ENCODE measurements around the gene FGFRL1.
A peak's percentile ranks its signal among the peaks of the same experiment; 100 is the strongest.

FGFRL1 gene

DNA sequence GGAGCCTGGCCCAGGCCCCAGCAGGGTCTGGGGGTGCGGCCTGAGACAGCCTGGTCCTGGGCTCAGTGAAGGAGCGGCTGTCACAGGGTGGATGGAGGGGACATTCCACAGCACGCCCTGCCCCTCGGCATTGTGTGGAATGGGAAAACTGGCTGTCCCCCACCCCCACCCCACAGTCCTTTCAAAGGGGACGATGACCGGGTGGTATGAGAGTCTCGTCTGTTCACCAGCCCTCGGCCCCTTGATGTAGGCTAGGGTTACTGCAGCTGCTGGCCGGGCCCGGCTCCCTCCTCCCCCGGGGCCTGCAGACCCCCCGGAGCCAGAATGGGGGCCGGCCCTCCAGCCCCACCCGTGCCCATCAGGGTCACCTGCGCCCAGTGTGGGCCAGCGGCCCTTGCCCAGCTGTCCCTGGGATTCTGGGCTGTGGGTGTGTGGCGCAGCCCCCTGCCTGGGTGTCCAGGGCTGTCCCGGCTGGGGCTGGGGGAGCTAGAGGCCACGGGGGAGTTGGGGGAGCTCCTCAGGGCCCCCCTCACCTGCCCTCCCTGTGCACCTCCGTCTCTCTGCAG lies 11.7 kb downstream of the FGFRL1 start:
- no peak for DNase-seq (ENCODE audit: low read depth)

DNA sequence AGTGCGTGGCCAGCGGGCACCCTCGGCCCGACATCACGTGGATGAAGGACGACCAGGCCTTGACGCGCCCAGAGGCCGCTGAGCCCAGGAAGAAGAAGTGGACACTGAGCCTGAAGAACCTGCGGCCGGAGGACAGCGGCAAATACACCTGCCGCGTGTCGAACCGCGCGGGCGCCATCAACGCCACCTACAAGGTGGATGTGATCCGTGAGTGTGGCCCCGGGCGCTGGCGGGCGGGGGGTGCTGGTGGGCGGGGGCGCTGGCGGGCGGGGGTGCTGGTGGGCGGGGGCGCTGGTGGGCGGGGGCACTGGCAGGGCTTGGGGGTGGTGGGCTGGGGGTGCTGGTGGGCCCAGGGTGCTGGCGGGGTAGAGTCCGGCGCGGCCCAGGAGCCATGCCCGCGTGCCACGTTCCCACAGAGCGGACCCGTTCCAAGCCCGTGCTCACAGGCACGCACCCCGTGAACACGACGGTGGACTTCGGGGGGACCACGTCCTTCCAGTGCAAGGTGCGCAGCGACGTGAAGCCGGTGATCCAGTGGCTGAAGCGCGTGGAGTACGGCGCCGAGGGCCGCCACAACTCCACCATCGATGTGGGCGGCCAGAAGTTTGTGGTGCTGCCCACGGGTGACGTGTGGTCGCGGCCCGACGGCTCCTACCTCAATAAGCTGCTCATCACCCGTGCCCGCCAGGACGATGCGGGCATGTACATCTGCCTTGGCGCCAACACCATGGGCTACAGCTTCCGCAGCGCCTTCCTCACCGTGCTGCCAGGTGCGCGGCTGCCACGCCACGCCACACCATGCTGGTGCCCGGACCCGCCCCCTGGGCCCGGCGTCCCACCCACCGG lies 12.7 kb downstream of the FGFRL1 start:
- no peak for DNase-seq (ENCODE audit: low read depth)

DNA sequence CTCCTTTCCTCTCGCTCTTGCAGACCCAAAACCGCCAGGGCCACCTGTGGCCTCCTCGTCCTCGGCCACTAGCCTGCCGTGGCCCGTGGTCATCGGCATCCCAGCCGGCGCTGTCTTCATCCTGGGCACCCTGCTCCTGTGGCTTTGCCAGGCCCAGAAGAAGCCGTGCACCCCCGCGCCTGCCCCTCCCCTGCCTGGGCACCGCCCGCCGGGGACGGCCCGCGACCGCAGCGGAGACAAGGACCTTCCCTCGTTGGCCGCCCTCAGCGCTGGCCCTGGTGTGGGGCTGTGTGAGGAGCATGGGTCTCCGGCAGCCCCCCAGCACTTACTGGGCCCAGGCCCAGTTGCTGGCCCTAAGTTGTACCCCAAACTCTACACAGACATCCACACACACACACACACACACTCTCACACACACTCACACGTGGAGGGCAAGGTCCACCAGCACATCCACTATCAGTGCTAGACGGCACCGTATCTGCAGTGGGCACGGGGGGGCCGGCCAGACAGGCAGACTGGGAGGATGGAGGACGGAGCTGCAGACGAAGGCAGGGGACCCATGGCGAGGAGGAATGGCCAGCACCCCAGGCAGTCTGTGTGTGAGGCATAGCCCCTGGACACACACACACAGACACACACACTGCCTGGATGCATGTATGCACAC lies 13.6 kb downstream of the FGFRL1 start:
- no peak for DNase-seq (ENCODE audit: low read depth)

DNA sequence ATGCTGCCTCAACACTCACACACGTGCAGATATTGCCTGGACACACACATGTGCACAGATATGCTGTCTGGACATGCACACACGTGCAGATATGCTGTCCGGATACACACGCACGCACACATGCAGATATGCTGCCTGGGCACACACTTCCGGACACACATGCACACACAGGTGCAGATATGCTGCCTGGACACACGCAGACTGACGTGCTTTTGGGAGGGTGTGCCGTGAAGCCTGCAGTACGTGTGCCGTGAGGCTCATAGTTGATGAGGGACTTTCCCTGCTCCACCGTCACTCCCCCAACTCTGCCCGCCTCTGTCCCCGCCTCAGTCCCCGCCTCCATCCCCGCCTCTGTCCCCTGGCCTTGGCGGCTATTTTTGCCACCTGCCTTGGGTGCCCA lies 14.7 kb downstream of the FGFRL1 start:
- peak; percentile 23 for DNase-seq (ENCODE audit: low read depth)

DNA sequence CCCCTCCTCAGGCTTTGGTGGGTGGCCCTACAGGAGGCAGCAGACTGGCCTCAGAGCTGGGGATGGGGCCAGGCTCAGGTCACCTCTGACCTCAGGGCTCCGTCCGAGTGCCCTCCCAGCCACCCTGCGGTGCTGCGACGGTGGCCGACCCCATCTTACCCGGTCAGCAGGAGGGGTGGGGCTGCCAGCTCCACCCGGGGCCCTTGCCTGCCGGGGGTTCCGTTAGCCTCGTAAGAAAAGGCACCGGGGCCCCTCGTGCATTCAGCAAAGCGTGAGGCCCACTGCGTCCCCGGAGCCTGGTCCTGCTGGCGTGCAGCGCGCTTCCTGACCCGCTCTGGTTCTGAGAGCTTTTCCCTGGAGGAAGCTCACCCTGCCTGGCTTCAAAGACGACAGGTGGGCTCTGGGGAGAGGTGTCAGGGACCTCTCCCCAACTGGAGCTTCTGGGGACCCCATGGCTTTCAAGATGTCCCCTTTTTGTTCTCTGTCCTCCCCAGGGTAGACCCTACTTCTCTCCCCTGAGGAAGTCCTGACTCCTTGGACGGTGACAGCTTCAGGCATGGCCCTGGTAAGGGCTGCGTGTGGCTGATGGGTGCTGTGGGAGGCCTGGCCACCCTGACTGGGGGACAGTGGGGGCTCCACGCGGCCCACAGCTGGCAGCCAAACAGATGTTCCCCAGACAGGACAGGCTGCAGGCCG lies 15.9 kb downstream of the FGFRL1 start:
- no peak for DNase-seq (ENCODE audit: low read depth)

DNA sequence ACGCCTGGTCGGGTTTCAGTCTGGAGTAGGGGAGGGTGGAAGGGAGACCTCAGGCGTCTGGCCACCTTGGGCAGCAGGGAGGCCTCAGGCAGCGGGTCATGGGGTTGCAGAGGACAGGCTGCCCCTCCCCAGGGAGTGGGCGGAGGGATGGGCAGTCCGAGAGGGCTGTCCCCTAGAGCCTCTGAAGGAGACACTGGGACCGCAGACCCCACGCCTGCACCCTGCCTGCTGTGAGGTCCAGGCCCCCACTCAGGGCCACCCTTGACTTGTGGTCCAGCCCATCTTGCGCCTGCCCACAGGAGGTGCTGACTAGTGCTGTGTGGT lies 16.5 kb downstream of the FGFRL1 start:
- DNase-seq (ENCODE audit: low read depth) = no peak

DNA sequence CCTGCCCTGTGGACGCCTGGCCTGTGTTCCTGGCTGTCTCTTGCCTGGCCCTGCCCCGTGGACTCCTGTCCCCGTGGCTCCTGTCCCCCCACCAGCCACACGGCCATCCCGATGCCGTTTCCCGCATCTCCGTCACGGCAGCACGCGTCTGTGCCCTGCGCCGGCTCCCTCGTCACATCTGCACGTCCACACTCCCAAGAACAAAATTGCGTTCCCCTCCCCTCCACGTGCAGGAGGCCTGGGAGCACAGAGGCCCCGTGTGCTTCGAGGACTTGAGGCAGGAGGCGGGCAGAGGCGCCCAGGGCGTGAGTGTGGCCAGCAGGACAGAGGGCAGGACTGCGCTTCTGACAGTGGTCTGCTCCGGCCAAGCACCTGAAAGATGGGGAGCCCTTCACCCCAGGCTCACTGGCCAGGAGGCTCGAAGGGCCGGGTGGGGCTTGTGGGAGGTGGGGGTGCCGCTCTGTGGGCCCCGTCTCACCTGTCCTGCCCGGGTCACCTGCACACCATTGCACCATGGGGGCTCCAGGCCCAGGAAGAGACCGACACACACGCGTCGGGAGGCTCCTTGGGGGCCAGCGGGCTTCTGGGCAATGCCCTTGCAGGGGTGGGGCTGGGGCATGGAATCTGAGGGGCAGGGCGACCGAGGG lies 17.3 kb downstream of the FGFRL1 start:
- DNase-seq (ENCODE audit: low read depth) = no peak

DNA sequence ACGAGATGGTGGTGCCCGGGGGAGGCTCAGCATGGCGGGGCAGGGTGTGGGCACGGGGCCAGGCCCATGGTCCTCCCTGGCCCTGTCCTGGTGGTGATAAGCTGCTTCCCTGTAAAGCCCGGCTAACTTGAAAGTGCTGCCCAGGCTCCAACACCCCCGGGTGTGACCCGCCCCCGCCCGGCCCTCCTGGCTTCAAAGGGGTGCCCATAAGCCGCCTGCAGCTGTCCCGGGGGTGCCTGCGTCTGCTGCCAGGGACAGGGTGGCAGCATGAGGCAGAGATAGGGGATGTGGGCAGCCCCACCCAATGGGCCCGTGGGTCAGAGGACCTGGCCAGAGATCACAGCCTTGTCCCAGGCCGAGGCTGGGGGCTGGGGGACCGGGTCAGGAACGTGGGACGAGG lies 18.1 kb downstream of the FGFRL1 start:
- no peak for DNase-seq (ENCODE audit: low read depth)

DNA sequence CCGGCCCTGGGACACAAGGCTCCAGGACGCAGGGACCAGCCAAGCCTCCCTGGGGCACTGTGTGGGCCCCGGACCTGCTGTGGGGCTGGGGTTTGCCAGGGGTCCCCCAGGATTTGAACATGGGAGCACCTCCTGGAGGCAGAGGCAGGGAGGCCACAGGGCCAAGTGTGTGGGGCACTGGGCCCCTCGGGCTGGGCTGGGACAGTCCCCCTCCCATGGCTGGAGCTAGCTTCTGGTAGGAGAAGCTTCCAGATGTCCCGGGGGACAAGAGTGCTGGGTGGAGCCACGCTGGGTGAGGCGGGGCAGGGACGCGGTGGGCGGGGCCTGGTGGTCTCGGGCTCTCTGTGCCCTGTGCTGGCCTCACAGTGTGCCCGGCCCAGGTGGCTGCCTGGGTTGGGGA lies 18.6 kb downstream of the FGFRL1 start:
- DNase-seq (ENCODE audit: low read depth) = no peak

DNA sequence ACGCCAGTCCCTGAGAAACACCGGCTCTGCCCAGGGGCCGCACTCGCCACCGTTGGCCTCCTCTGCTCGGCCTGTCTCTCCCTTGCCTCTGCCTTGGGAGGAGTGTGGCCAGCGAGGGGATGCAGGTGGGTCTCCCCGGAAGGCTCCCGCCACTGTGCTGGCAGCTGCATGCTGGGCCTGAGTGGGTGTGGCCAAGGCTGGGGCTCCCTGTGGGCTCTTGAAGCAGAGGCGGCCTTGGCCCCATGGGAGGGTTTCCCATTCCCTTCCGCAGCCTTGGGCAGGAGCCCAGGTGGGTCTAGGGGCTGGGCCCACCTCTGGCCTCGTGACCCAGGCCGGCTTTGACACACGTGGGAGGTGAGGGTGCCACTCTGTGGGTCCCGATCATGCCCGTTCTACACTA lies 19.1 kb downstream of the FGFRL1 start:
- DNase-seq (ENCODE audit: low read depth) = no peak

DNA sequence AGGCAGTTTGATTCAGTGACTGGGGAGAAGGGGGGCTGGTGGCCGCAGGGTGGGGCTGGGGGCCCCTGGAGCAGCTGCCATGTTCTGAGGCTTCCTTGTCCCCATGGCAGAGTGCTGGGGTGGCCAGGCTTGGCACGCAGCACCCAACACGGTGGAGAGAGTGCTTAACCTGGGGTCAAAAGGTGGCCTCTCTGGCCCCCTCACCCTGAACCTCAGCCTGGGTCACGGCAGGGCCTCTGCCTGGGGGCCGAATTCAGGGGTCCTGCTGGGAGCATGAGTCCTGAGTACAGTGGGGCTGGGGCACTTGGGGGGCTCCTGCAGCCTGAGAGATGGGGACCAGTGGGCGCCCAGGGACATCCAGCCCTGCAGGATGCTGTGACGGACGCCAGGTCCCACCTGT lies 19.9 kb downstream of the FGFRL1 start:
- no peak for DNase-seq (ENCODE audit: low read depth)

DNA sequence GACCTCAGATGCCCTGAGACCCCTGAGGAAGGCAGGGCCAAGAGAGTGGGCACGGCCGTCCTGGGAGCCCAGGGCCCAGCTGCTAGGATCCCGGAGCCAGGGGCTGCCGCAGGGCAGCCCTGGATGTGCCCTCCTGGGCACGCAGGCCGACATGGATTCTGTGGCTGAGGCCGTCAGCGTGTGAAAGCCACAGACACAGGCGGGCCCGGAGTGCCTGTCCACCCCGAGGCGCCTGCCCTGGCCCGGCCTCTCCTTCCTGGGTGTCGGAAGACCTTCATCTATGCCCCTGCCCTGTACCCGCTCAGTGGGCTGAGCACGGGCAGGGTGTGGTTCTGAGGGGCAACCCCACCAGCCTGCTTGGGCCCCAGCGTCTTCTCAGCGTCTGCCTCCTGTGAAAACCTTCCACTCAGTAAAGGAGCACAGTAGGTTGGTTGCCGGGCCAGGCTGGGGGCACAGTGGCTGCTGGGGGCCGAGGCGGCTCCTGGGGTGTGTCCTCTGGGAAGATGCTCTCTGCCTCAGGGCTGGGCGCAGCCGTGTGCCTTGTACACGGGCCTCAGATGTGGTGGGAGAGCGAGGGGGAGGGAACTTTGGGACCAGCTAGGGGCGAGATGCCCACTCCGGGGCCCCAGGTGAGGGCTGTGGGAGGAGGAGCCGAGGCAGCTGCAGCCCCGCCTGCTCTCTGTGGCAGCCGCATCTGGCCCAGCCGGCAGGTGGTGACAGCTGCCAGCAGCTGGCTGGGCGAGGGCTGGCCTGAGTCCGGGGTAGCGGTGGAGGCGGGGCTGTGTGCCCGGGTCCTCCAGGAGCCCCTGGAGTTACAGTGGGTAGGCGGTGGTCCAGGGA lies 20.8 kb downstream of the FGFRL1 start:
- no peak for DNase-seq (ENCODE audit: low read depth)

DNA sequence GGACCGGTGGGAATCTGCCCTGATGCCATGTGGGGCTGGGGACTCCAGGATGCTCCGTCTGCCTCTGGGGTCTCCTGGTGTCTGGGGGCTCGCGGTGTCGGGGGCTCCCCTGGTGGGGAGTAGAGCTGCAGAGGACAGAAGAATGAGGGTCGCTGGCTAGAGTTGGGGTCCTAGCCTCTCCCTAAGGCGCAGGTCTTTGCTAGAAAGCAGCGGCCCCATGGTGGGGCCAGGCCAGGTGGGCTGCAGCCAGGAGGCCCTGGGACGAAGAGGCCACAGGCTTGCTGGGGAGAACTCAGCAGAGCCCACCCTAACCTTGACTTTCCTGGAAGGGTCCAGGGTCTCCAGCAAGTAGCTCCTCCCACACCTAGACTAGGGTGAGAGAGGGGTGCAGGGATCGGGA lies 21.4 kb downstream of the FGFRL1 start:
- DNase-seq (ENCODE audit: low read depth) = no peak

DNA sequence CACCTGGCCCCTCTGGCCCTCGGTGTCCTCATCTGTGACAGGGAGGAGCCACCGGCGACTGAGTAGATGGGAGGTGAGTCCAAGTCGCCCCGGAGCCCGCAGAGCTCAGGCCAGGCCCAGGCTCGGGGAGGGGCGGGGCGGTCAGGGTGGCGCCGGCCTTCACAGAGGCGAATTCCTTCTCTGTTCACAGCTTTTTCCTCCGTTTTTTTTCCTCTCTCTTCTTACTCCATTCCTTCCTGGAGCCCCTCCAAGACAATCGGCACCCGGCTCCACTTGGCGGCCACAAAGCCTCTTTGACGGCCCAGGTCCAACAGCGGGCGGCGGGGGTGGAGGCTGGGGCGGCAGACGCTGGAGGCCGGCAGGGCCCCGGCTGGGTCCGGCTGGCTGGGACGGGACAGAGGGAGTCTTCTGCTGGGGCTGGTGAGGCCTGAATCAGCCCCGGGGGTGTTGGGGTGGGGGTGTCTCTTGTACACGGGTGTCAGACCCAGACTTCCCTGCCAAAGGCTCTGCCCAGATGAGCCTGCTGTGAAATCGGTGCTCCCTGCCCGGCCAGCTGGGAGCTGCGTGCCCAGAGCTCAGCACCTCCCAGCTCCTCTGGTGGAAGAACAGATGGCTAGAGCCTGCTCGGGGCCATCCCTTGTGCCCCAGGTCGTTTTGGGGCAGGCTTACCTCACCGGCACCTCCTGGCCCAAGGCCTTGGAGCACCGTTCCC lies 22.6 kb downstream of the FGFRL1 start:
- DNase-seq (ENCODE audit: low read depth) = peak; percentile 32

DNA sequence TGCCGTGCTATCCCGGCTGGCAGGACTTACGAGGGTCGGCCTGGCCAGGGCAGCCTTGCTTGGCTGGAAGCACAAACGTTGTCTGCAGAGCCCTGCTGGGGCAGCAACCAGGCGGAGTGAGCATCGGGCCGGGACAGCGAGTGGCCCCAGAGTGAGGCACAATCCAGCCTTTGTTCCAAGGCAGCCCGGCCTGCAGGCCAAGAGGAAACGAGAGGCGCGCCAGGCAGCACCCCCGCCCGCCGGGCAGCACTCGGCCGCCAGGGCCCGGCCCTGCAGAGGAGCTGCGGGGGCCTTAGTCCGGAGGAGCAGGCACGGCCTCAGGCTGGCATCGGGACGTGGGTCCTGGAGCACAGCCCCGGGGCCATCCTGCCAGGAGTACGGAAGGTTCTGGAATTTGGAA lies 24.1 kb downstream of the FGFRL1 start:
- DNase-seq (ENCODE audit: low read depth) = no peak

DNA sequence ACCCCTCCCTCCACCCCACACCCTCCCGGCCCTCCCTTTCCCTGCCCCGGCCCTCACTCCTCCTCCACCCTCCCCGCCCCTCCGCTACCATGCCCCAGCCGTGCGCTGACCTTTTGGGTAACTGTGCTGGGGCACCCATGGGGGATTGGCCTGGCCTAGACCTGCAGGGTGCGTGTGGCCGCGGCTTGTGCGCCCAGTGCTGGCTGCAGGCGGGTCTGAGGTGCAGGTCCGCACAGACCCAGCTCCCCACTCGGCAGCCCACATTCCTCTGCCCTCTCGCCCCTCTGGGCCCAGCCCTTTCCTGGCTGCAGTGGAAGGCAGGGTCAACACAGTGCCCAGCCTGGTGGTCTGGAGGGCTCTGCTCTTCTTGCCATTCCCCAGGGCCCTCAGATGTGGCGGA lies 24.7 kb downstream of the FGFRL1 start:
- no peak for DNase-seq (ENCODE audit: low read depth)

DNA sequence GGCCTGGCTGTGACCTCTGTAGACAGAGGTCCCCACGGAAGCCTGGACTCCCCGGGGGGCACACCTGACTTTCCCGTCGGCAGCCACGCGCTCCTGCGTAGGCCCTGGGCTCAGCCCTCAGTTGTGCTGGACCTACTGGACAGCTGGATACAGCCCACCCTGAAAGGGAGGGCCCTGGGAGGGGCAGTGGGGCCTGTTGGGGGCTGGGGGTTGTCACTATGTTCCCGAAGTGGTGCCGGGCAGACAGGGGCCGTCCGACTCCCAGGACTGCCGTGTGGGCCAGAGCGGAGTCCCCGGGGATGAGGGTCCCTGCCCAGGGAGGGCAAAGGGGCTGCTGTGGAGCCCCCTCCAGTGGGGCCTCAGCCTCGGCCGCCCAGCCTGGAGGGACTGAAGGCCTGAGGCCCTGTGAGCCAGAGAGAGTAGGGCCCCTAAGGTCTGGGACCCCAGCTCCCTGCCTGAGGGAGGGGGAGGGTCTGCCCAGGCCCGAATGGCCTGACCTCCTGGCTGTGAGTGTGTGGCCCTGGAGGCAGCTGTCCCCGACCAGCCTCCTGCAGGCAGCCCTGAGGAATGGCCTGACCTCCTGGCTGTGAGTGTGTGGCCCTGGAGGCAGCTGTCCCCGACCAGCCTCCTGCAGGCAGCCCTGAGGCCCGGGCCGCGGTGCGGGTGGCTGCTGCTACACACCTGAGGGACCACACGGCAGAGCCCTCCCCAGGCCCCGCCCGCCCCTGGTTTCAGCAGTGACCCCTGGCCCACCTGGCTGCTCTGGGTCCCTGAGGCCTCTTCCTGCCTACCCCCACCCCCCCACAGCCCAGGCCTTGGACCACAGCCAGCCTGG lies 25.8 kb downstream of the FGFRL1 start:
- DNase-seq (ENCODE audit: low read depth) = no peak

DNA sequence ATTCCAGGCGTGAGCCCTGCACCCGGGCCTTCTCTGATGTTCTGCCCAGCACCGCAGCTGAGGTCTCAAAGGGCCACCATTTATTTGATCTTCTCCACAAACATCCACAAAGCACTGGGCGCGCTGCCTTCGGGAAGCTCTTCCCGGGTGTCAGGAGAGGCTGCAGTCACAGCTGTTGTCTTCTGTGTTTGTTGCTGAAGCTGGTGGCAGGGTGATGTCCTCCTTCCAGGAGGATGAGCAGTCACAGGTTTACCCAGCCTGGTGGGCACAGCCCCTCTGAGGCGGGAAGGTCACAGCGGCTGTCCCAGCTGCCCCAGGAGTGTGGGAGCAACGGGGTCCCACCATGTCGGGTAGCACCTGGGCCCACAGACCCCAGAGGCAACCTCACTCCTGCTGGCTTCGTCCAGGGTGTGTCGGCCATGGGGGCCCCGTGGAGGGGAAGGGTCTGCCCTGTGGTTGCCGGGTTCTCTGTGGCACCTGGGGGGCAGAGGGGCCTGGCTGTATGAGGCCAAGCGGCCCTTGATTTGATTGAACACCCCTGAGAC lies 27.6 kb downstream of the FGFRL1 start:
- no peak for DNase-seq (ENCODE audit: low read depth)

DNA sequence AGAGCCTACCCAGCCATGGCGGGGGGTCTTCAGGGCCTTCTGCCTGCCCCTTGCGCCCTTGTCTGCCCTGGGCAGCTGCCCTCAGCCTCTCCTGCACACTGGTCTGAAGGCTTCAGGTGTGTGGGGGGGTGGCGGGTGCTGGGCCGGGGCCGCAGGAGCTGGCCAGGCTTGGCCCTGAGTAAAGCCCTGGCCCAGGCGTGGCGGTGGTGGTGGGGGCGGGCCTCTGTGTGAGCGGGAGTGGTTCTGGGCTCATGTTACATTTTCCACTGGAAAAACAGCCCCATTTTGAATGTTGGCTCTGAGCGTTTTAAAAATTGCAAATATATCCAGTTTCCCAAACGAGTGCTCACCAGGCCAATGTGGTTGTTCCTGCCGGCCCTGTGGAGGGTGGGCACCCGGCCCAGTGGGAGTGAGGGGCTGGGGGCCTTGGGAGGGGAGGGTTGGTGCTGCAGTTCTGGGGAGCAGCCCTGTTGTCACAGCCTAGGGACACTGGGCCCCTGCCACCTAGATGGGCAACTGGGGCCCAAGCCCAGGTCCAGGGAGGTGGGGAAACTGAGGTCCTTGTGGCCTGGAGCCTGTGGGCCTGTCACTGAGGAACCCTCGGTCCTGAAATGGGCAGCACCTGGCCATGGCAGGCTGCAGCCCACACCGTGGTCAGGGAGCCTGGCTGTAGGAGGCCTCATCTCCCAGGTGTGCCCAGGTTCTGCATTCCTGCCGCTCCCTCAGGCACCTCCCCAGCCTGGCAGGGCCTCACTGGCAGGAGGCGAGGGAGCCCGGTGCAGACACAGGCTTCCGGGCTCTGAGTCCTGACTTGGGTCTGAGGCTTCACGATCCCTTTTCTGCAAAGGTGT lies 28.3 kb downstream of the FGFRL1 start:
- DNase-seq (ENCODE audit: low read depth) = peak; percentile 69

Measured in iris pigment epithelial cell (primary cell).